GM18508 (cell line): ENCODE results near the gene DMAC2.
"Not testable (repeated sequence)": the region's sequence is repeated elsewhere in the genome, so short reads cannot be mapped to it uniquely, and the experiment has no call there.

Experiments
- ATAC-seq: cut with Tn5 transposase; IDR thresholded peaks from one replicate; pipeline ENCODE4 v1.9.1; 2021; ENCODE audit warnings: moderate number of reproducible peaks; ENCODE audit not compliant: insufficient read depth, unreplicated experiment

The DMAC2 gene

GRCh38 chr19:41424335-41425173 lies 15.2 kb downstream of the DMAC2 start:
- no peak for ATAC-seq

GRCh38 chr19:41422955-41423354 lies 16.8 kb downstream of the DMAC2 start:
- no peak for ATAC-seq

GRCh38 chr19:41422456-41422855 lies 17.3 kb downstream of the DMAC2 start:
- no peak for ATAC-seq

GRCh38 chr19:41421973-41422372 lies 17.7 kb downstream of the DMAC2 start:
- ATAC-seq = no peak

GRCh38 chr19:41421314-41421713 lies 18.4 kb downstream of the DMAC2 start:
- ATAC-seq = no peak

- no peak for ATAC-seq
Measured at GRCh38 chr19:41420101-41420880, 19.4 kb downstream of the DMAC2 start.

GRCh38 chr19:41416194-41416674 lies 23.5 kb downstream of the DMAC2 start:
- no peak for ATAC-seq

- no peak for ATAC-seq
Measured at GRCh38 chr19:41415154-41415571, 24.5 kb downstream of the DMAC2 start.

GRCh38 chr19:41414461-41414860 lies 25.3 kb downstream of the DMAC2 start:
- ATAC-seq = no peak

- no peak for ATAC-seq
Measured at GRCh38 chr19:41413947-41414346, 25.8 kb downstream of the DMAC2 start.

- no peak for ATAC-seq
Measured at GRCh38 chr19:41412953-41413352, 26.8 kb downstream of the DMAC2 start.

- ATAC-seq = no peak
Measured at GRCh38 chr19:41411968-41412265, 27.8 kb downstream of the DMAC2 start.

- no peak for ATAC-seq
Measured at GRCh38 chr19:41411100-41411967, 28.4 kb downstream of the DMAC2 start.

- ATAC-seq = no peak
Measured at GRCh38 chr19:41410336-41411054, 29.2 kb downstream of the DMAC2 start.

- no peak for ATAC-seq
Measured at GRCh38 chr19:41409288-41409687, 30.4 kb downstream of the DMAC2 start.

GRCh38 chr19:41408846-41409245 lies 30.9 kb downstream of the DMAC2 start:
- ATAC-seq = not testable (repeated sequence)

- ATAC-seq = no peak
Measured at GRCh38 chr19:41408256-41408655, 31.5 kb downstream of the DMAC2 start.

GRCh38 chr19:41407271-41407670 lies 32.4 kb downstream of the DMAC2 start:
- no peak for ATAC-seq

- ATAC-seq = no peak
Measured at GRCh38 chr19:41405776-41406175, 33.9 kb downstream of the DMAC2 start.
